Glutamatergic neuron (in vitro differentiated cells): ENCODE data around the gene ARHGAP4. TPM values are rescaled to one million over a fixed set of nuclear protein-coding genes. Genes with fewer than 3 reads are reported as not detected.
A peak's percentile ranks its signal among the peaks of the same experiment; 100 is the strongest.

ENCODE experiments used
- DNase-seq: peaks from one replicate; pipeline ENCODE4 v3.0.0; 2022
- H3K27ac Mint-ChIP-seq: one replicate; pipeline ENCODE4 v1.8.0; 2020; ENCODE audit warnings: mild to moderate bottlenecking, mixed read lengths, inconsistent platforms; ENCODE audit not compliant: unreplicated experiment
- H3K27me3 Mint-ChIP-seq: one replicate; pipeline ENCODE4 v1.8.0; 2020; ENCODE audit warnings: mild to moderate bottlenecking, moderate library complexity, mixed read lengths, inconsistent platforms; ENCODE audit not compliant: unreplicated experiment
- H3K36me3 Mint-ChIP-seq: one replicate; pipeline ENCODE4 v1.8.0; 2020; ENCODE audit warnings: mild to moderate bottlenecking, mixed read lengths, inconsistent platforms; ENCODE audit not compliant: unreplicated experiment
- H3K4me1 Mint-ChIP-seq: one replicate; pipeline ENCODE4 v1.8.0; 2020; ENCODE audit warnings: mild to moderate bottlenecking, low read depth, mixed read lengths, inconsistent platforms; ENCODE audit not compliant: unreplicated experiment
- H3K4me3 Mint-ChIP-seq: one replicate; pipeline ENCODE4 v1.8.0; 2020; ENCODE audit warnings: mild to moderate bottlenecking, mixed read lengths, inconsistent platforms; ENCODE audit not compliant: unreplicated experiment
- H3K9me3 Mint-ChIP-seq: one replicate; pipeline ENCODE4 v1.8.0; 2020; ENCODE audit warnings: mild to moderate bottlenecking, moderate library complexity, mixed read lengths, inconsistent platforms; ENCODE audit not compliant: unreplicated experiment
- CTCF ChIP-seq: fragments of 200-600 bp; sonication (generic); IDR thresholded peaks from one replicate; pipeline ENCODE4 v1.5.0; 2021; ENCODE audit not compliant: partially characterized antibody, unreplicated experiment
- total RNA-seq: library from RNA; stranded (reverse); fragmentation: NEBNext Ultra II Directional; extraction: Animal tissue kit (Norgen Biotek cat#: 25700); gene quantifications from one replicate; pipeline ENCODE4 v1.2.1, GENCODE V29; 2021; ENCODE audit not compliant: unreplicated experiment

Gene ARHGAP4
- total RNA-seq, 1 donor from 2014 or later, result 33.5 TPM

DNA sequence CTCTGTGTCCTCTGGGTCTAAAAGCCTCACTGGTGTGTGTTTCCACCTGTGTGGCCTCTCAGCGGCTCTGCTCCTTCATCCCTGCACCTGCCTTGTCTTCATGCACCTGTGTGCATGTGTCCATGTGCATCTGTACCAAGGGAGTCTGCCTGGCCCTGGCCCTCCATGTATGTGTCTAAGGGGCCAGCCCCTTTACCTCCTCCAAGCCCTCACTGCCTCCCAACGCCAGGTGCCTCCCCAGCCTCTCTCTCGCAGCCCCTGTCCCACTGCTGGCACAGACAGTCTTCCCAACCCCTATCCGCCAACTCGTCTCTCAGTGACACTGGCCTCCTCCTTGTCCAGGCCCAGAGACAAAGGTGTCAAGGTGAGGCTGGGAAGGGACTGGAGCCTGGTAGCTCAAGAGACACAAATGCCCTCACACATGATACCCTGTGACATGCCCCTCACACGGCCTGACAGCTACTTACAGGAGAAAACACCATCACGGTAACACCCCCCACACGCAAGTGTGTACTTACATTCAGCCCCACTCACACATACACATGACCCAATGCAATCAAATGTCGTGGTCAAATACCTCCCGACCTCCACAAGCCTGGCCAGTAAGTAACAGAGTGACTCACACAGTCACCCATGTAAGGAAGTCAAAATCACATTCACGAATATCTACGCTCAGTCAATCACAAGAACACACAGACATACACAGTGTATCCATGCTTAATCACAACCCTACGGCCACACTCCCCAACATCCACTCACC, 51.5 kb downstream of the ARHGAP4 start:
- H3K27me3 Mint-ChIP-seq, result peaks cover 35% of the 10 kb centered on the region
- peaks cover 29% of the 10 kb centered on the region for H3K4me1 Mint-ChIP-seq
- TF ChIP-seq CTCF, result no peak
- H3K27ac Mint-ChIP-seq, result peak overlapping the region; percentile 95
- H3K4me3 Mint-ChIP-seq, result peak overlapping the region; percentile 90
- DNase-seq, result no peak
- peaks cover 19% of the 10 kb centered on the region for H3K9me3 Mint-ChIP-seq
- peaks cover 4% of the 10 kb centered on the region for H3K36me3 Mint-ChIP-seq

DNA sequence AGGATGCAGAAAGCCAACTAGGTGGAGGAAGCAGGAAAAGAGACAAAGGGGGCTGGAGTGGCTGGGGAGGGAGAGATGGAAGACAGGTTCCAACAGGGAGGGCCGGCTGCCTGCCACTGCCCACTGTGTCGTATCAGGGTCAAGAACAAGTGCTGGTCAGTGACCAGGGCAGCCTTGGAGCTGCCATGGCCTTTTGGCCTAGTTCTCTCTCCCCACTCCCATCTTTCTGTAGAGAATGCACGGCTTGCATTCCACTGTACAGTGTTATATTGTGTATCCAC, 52.0 kb downstream of the ARHGAP4 start:
- H3K4me1 Mint-ChIP-seq, result peaks cover 29% of the 10 kb centered on the region
- peak overlapping the region; percentile 90 for H3K4me3 Mint-ChIP-seq
- peaks cover 4% of the 10 kb centered on the region for H3K36me3 Mint-ChIP-seq

GRCh38 chrX:153873282-153874084, 52.6 kb downstream of the ARHGAP4 start:
- peaks cover 30% of the 10 kb centered on the region for H3K27me3 Mint-ChIP-seq
- no peak for TF ChIP-seq CTCF
- H3K27ac Mint-ChIP-seq, result peak overlapping the region; percentile 95
- H3K9me3 Mint-ChIP-seq, result peaks cover 11% of the 10 kb centered on the region
- peak; percentile 71 for DNase-seq
- H3K4me3 Mint-ChIP-seq, result peak overlapping the region; percentile 90
- H3K4me1 Mint-ChIP-seq, result peaks cover 29% of the 10 kb centered on the region
- H3K36me3 Mint-ChIP-seq, result peaks cover 4% of the 10 kb centered on the region

More for the DNA sequence above, 52.0 kb downstream of the ARHGAP4 start:
- Mint-ChIP-seq H3K27ac (peak overlapping the region; percentile 95), H3K27me3 (peaks cover 35% of the 10 kb centered on the region), H3K9me3 (peaks cover 14% of the 10 kb centered on the region)
- DNase-seq, result no peak
- TF ChIP-seq CTCF, result no peak

DNA sequence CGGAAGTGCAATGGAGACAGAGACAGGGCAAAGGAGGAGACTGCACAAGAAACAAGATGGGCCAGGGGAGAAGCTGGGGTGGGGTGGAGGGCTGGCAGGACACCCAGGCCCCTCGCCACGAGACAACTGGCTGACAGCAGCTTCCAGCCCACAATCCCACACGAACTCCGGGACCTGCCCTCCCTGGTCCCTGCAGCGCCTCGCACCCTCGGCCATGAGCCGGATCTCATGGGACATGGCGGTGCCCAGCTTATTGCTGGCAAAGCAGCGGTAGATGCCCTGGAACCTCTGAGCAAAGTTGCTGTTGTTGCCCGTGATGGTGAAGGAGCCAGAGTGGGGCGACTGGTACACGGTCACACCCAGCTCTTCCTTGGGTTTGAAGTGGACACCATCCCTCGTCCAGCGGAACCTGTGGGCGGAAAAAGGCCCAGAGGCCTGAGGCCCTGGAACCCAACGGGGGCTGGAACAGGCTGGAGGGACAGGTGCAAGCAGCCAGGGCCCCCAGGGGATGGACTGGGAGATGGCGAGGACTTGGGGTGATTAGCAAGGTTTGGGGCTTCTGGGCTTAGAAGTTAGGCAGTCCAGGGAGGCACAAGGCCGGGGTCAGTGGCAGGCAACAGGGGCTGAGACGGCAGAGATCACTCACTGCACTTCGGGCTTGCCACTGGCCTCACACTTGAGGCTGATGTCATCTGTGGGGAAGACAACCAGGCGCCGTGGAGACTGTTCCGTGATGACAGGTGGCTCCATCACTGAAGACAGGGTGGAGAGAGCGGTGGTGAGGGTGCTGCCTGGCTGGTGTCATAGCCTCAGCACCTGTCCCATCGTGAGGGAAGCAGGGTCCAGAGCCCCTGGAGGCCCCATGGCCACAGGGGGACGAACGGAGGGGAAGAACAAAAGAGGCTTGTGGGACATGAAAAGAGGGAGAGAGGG, 53.9 kb downstream of the ARHGAP4 start:
- peaks cover 4% of the 10 kb centered on the region for H3K36me3 Mint-ChIP-seq
- H3K4me3 Mint-ChIP-seq, result peak overlapping the region; percentile 82
- peaks cover 23% of the 10 kb centered on the region for H3K27me3 Mint-ChIP-seq
- peak overlapping the region; percentile 84 for H3K27ac Mint-ChIP-seq
- DNase-seq, result no peak
- TF ChIP-seq CTCF, result no peak
- peaks cover 20% of the 10 kb centered on the region for H3K4me1 Mint-ChIP-seq
- peaks cover 9% of the 10 kb centered on the region for H3K9me3 Mint-ChIP-seq
